CD4-positive, alpha-beta T cell (primary cell): Measurements from ENCODE around the gene DNAJB11. TPM values are rescaled to one million over a fixed set of nuclear protein-coding genes. Genes with fewer than 3 reads are reported as not detected.
A peak's percentile ranks its signal among the peaks of the same experiment; 100 is the strongest.

Experiments used
- ATAC-seq: fragments of 200-7000 bp; cut with Tn5 transposase; one replicate; pipeline ENCODE4 v1.10.0; 2022; ENCODE audit warnings: mild to moderate bottlenecking; ENCODE audit not compliant: poor library complexity
- CTCF ChIA-PET: fragments of 350-600 bp; sonication (Branson Sonifier 250); formaldehyde crosslinking; loops from one replicate; lab custom pipeline; 2021; ENCODE audit warnings: antibody characterized with exemption, inconsistent platforms; lab: Charles Lee
- POLR2A ChIA-PET: fragments of 350-600 bp; sonication (Branson Sonifier 250); formaldehyde crosslinking; loops from one replicate; lab custom pipeline; 2021; ENCODE audit warnings: antibody characterized with exemption, inconsistent platforms; lab: Charles Lee
- DNase-seq, 14 experiments: peaks; one replicate each; pipeline ENCODE4 v3.0.0-alpha.2; 2013 to 2020; ENCODE audit warnings: mixed read lengths in 2 of 14
- H3K27ac ChIP-seq, 2 donors: one replicate each; pipeline versions ENCODE4 v1.5.1 to v1.7.0; 2013; ENCODE audit warnings: low read length in 2 of 2, low read depth in 1 of 2, mild to moderate bottlenecking in 1 of 2
- H3K27me3 ChIP-seq, 2 experiments: 1 replicate in 1 of 2; 2 replicates in 1 of 2; pipeline versions ENCODE4 v1.6.1 to v1.7.0; 2013; ENCODE audit warnings: low read length in 2 of 2, control low read depth in 1 of 2, mild to moderate bottlenecking in 1 of 2, moderate library complexity in 1 of 2; ENCODE audit not compliant: insufficient read depth in 2 of 2, control insufficient read depth in 1 of 2
- H3K36me3 ChIP-seq: one replicate; pipeline ENCODE4 v1.6.1; 2013; ENCODE audit warnings: low read length, control low read depth; ENCODE audit not compliant: insufficient read depth
- H3K4me1 ChIP-seq: one replicate; pipeline ENCODE4 v1.6.1; 2013; ENCODE audit warnings: low read length, control low read depth; ENCODE audit not compliant: insufficient read depth
- H3K4me3 ChIP-seq: one replicate; pipeline ENCODE4 v1.5.1; 2013; ENCODE audit warnings: mild to moderate bottlenecking, low read length, moderate library complexity
- H3K9me3 ChIP-seq, 2 experiments: 1 replicate in 1 of 2; 2 replicates in 1 of 2; pipeline versions ENCODE4 v1.6.1 to v1.7.0; 2013; ENCODE audit warnings: low read length in 2 of 2, mild to moderate bottlenecking in 2 of 2, control low read depth in 1 of 2, moderate library complexity in 1 of 2; ENCODE audit not compliant: control insufficient read depth in 1 of 2, insufficient read depth in 1 of 2
- H3K27ac Mint-ChIP-seq: one replicate; pipeline ENCODE4 v1.8.0; 2020; ENCODE audit warnings: mixed read lengths
- H3K27me3 Mint-ChIP-seq: one replicate; pipeline ENCODE4 v1.8.0; 2021; ENCODE audit warnings: mixed read lengths
- H3K36me3 Mint-ChIP-seq: one replicate; pipeline ENCODE4 v1.8.0; 2021; ENCODE audit warnings: low read depth, mixed read lengths
- H3K4me1 Mint-ChIP-seq: one replicate; pipeline ENCODE4 v1.8.0; 2021; ENCODE audit warnings: low read depth, mixed read lengths
- H3K4me3 Mint-ChIP-seq: one replicate; pipeline ENCODE4 v1.8.0; 2020; ENCODE audit warnings: mild to moderate bottlenecking, mixed read lengths
- H3K9me3 Mint-ChIP-seq: one replicate; pipeline ENCODE4 v1.8.0; 2020; ENCODE audit warnings: mixed read lengths
- intact Hi-C, 2 experiments: fragments of 100-400 bp; cut with DNase I in 1 of 2; cut with micrococcal nuclease in 1 of 2; formaldehyde crosslinking; loops; one replicate each; pipeline versions ENCODE4 v1.15.1 to v1.9.0; 2023 to 2025; cut with DNase I, micrococcal nuclease
- total RNA-seq, 174 experiments: library from RNA in 2 of 174; stranded (reverse) in 2 of 174; gene quantifications; one replicate each; pipeline ENCODE4 v1.2.3 and lab custom pipeline; 2021 to 2026
- TF ChIP-seq, protein P1 (sequence below): fragments of 200-600 bp; IDR thresholded peaks from one replicate; pipeline ENCODE4 v1.8.0; 2022; ENCODE audit warnings: antibody characterized with exemption, mild to moderate bottlenecking

DNAJB11 gene
- total RNA-seq, 2 experiments from 2014 or later: 69.3 to 70.3 TPM

- Mint-ChIP-seq H3K27ac (no peak overlapping the region), H3K4me3 (no peak overlapping the region), H3K4me1 (peaks cover 18% of the 10 kb centered on the region), H3K27me3 (no peaks in the 10 kb centered on the region), H3K36me3 (peaks cover 3% of the 10 kb centered on the region), H3K9me3 (no peaks in the 10 kb centered on the region)
- TF ChIP-seq, protein P1, sequence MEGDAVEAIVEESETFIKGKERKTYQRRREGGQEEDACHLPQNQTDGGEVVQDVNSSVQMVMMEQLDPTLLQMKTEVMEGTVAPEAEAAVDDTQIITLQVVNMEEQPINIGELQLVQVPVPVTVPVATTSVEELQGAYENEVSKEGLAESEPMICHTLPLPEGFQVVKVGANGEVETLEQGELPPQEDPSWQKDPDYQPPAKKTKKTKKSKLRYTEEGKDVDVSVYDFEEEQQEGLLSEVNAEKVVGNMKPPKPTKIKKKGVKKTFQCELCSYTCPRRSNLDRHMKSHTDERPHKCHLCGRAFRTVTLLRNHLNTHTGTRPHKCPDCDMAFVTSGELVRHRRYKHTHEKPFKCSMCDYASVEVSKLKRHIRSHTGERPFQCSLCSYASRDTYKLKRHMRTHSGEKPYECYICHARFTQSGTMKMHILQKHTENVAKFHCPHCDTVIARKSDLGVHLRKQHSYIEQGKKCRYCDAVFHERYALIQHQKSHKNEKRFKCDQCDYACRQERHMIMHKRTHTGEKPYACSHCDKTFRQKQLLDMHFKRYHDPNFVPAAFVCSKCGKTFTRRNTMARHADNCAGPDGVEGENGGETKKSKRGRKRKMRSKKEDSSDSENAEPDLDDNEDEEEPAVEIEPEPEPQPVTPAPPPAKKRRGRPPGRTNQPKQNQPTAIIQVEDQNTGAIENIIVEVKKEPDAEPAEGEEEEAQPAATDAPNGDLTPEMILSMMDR: no peak
- Histone ChIP-seq H3K4me3 (no peak overlapping the region), H3K27me3 (no peaks in the 10 kb centered on the region), H3K27ac (no peak overlapping the region), H3K9me3 (no peaks in the 10 kb centered on the region), H3K4me1 (peaks cover 12% of the 10 kb centered on the region), H3K36me3 (peaks cover 4% of the 10 kb centered on the region)
- ATAC-seq: no peak
- intact Hi-C loops: loop anchor here in 1 of 2 experiments (5.0 to 10.0 kb wide), 2 partner anchors 76 to 424 kb away; no protein-coding TSS in a partner anchor
- ChIA-PET POLR2A (interaction anchor here (2.3 to 2.5 kb wide), 2 partner anchors 20 to 280 kb away, joined by 10 to 16 read pairs; no protein-coding TSS in a partner anchor), CTCF (interaction anchor here (0.6 to 4.0 kb wide), 4 partner anchors 78 to 555 kb away, joined by 3 to 21 read pairs (median 16); no protein-coding TSS in a partner anchor)
- no peak for DNase-seq
Measured at GRCh38 chr3:186538779-186539178, 31.7 kb upstream of the DNAJB11 start.

- ATAC-seq (peak; percentile 98), DNase-seq (peak; percentile 66 to 92 (median 80))
- Histone ChIP-seq H3K27me3 (no peaks in the 10 kb centered on the region), H3K27ac (no peak overlapping the region), H3K4me1 (peaks cover 4% of the 10 kb centered on the region), H3K4me3 (no peak overlapping the region), H3K9me3 (no peaks in the 10 kb centered on the region), H3K36me3 (peaks cover 4% of the 10 kb centered on the region)
- peaks cover 16% of the 10 kb centered on the region for H3K36me3 Mint-ChIP-seq
- H3K4me3 Mint-ChIP-seq: no peak overlapping the region
- H3K9me3 Mint-ChIP-seq: no peaks in the 10 kb centered on the region
- intact Hi-C loops: loop anchor here (1.0 to 5.0 kb wide), 5 partner anchors 22 to 563 kb away; no protein-coding TSS in a partner anchor
- no peaks in the 10 kb centered on the region for H3K27me3 Mint-ChIP-seq
- H3K27ac Mint-ChIP-seq: no peak overlapping the region
- ChIA-PET POLR2A (interaction anchor here (0.5 to 2.5 kb wide), 11 partner anchors 8 to 603 kb away, joined by 3 to 16 read pairs (median 4); partner anchors contain the start of genes DNAJB11 and TRA2B), CTCF (interaction anchor here (0.6 to 4.0 kb wide), 21 partner anchors 18 to 1220 kb away, joined by 3 to 21 read pairs (median 5); partner anchors contain the start of gene DNAJB11)
- TF ChIP-seq, protein P1: peak; percentile 84
- peaks cover 7% of the 10 kb centered on the region for H3K4me1 Mint-ChIP-seq
Measured at GRCh38 chr3:186540221-186540834, 30.2 kb upstream of the DNAJB11 start.

DNA sequence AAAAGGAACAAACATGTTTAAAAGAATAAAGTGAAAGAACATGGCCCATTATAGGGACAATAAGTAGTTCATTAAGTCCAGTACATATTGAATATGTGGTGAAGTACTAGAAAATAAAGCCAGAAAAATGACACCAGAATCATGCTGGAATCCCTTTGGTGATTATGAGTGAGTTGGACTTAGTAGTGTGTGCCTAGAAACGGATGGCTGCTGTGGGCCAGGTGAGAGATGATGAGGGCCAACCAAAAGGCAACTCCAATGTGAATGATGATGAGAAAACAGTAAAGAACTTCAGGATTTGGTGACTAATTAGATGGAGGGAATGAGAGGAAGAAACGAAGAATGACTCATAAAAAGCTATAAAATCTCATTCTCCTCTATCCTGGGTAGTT, 29.7 kb upstream of the DNAJB11 start:
- H3K36me3 Mint-ChIP-seq: peaks cover 16% of the 10 kb centered on the region
- DNase-seq (no peak), ATAC-seq (no peak)
- H3K27me3 Mint-ChIP-seq: no peaks in the 10 kb centered on the region
- H3K27ac Mint-ChIP-seq: no peak overlapping the region
- Histone ChIP-seq H3K27me3 (no peaks in the 10 kb centered on the region), H3K9me3 (no peaks in the 10 kb centered on the region), H3K4me1 (peaks cover 4% of the 10 kb centered on the region), H3K36me3 (peaks cover 4% of the 10 kb centered on the region), H3K4me3 (no peak overlapping the region), H3K27ac (no peak overlapping the region)
- ChIA-PET POLR2A (interaction anchor here (0.5 to 2.5 kb wide), 9 partner anchors 7 to 603 kb away, joined by 3 to 10 read pairs (median 4); partner anchors contain the start of genes DNAJB11 and TRA2B), CTCF (interaction anchor here (0.6 to 4.0 kb wide), 20 partner anchors 18 to 1219 kb away, joined by 3 to 21 read pairs (median 5); partner anchors contain the start of gene DNAJB11)
- H3K4me1 Mint-ChIP-seq: peaks cover 7% of the 10 kb centered on the region
- TF ChIP-seq, protein P1: no peak
- no peak overlapping the region for H3K4me3 Mint-ChIP-seq
- H3K9me3 Mint-ChIP-seq: no peaks in the 10 kb centered on the region
- intact Hi-C loops: loop anchor here (1.0 to 5.0 kb wide), 5 partner anchors 22 to 564 kb away; no protein-coding TSS in a partner anchor
